Epithelial cell of proximal tubule (primary cell): ENCODE measurements around the gene ASIC3. TPM values are rescaled to one million over a fixed set of nuclear protein-coding genes. Genes with fewer than 3 reads are reported as not detected.

Experiments
- DNase-seq: peaks from one replicate; pipeline ENCODE4 v3.0.0-alpha.2; 2011; ENCODE audit warnings: low read depth
- H3K4me3 ChIP-seq: 2 replicates; pipeline ENCODE4 v1.5.1; 2011; ENCODE audit warnings: low read depth, mild to moderate bottlenecking, low read length
- total RNA-seq: library from RNA; depleted of rRNA; stranded (reverse); fragments of >200 nt; gene quantifications from 2 replicates; pipeline ENCODE4 v1.2.3, GENCODE V29; 2015
- TF ChIP-seq, protein P1 (sequence below): conservative IDR thresholded peaks from 2 replicates; pipeline ENCODE4 v1.5.1; 2012; ENCODE audit warnings: low read depth, mild to moderate bottlenecking, low read length

ASIC3 gene
- total RNA-seq, 1 donor from 2014 or later, result 2.5 TPM

DNA sequence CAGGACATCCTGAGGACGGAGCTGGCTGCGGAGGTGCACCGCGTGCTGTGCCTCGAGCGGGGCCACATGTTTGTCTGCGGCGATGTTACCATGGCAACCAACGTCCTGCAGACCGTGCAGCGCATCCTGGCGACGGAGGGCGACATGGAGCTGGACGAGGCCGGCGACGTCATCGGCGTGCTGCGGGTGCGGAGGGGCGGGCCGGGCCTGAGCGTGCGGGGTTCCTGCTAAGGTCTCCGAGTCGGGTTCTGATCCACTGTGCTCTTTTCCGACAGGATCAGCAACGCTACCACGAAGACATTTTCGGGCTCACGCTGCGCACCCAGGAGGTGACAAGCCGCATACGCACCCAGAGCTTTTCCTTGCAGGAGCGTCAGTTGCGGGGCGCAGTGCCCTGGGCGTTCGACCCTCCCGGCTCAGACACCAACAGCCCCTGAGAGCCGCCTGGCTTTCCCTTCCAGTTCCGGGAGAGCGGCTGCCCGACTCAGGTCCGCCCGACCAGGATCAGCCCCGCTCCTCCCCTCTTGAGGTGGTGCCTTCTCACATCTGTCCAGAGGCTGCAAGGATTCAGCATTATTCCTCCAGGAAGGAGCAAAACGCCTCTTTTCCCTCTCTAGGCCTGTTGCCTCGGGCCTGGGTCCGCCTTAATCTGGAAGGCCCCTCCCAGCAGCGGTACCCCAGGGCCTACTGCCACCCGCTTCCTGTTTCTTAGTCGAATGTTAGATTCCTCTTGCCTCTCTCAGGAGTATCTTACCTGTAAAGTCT lies 34.4 kb upstream of the ASIC3 start:
- H3K4me3 ChIP-seq, result peak overlapping the region; percentile 40
- no peak for DNase-seq
- TF ChIP-seq, protein P1, sequence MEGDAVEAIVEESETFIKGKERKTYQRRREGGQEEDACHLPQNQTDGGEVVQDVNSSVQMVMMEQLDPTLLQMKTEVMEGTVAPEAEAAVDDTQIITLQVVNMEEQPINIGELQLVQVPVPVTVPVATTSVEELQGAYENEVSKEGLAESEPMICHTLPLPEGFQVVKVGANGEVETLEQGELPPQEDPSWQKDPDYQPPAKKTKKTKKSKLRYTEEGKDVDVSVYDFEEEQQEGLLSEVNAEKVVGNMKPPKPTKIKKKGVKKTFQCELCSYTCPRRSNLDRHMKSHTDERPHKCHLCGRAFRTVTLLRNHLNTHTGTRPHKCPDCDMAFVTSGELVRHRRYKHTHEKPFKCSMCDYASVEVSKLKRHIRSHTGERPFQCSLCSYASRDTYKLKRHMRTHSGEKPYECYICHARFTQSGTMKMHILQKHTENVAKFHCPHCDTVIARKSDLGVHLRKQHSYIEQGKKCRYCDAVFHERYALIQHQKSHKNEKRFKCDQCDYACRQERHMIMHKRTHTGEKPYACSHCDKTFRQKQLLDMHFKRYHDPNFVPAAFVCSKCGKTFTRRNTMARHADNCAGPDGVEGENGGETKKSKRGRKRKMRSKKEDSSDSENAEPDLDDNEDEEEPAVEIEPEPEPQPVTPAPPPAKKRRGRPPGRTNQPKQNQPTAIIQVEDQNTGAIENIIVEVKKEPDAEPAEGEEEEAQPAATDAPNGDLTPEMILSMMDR, result no peak

DNA sequence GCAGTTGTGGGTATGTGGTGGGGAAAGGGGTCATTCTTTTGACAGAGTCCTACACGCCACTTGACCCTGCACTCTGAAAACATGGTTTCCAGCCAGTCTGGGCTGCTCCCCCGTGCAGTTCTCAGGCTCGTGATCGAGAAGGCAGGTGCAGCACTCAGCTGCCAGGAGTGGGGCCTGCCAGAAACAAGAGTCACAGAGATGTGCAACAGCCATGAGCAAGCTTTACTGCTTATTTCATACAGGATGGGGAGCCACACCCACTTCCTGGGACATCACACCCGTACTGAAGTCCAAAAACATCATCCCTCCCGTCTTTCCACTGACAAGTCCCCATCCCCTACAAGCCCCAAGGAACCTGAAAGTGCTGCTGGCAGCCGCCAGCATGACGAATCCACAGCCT lies 33.4 kb upstream of the ASIC3 start:
- TF ChIP-seq, protein P1, result no peak
- H3K4me3 ChIP-seq, result no peak overlapping the region
- DNase-seq, result no peak

DNA sequence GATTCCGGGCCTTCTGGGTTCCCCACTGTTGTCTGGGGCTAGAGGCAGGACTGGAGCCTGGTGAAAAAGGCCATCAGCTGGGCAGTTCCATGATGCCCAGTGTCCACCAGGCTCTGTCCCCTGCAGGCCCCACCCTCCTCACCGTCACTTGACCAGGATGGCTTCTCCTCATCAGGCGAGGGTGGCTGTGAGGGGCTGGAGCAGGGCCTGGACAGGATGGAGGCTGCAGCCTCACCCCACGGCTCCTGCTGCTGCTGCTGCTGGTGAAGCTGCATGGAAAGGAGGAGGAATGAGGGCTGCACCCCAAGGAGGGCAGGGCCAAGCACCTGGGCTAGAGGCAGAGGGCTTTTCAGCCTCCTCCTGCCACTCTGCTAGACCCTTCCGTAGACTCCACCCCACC lies 32.4 kb upstream of the ASIC3 start:
- TF ChIP-seq, protein P1, result no peak
- no peak for DNase-seq
- no peak overlapping the region for H3K4me3 ChIP-seq

DNA sequence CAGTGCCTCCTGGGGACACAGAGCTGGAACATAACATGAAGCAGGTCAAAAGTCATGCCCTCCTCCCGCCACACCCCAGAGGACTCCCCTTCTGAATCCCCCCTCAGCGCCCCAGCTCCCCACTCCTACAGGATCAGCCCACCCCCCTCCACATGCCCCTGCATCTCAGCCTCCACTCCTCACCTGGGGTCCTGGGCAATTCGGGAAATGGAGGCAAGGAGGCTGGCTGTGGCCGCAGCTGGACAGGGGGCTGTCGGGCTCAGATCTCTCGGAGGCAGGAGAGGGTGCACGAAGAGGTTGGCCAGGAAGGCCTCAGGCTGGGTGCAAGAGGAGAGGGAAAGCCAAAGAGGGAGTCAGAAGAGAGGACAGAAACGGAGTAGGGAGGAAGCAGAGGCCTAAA lies 31.8 kb upstream of the ASIC3 start:
- DNase-seq, result no peak
- TF ChIP-seq, protein P1, result no peak
- no peak overlapping the region for H3K4me3 ChIP-seq

DNA sequence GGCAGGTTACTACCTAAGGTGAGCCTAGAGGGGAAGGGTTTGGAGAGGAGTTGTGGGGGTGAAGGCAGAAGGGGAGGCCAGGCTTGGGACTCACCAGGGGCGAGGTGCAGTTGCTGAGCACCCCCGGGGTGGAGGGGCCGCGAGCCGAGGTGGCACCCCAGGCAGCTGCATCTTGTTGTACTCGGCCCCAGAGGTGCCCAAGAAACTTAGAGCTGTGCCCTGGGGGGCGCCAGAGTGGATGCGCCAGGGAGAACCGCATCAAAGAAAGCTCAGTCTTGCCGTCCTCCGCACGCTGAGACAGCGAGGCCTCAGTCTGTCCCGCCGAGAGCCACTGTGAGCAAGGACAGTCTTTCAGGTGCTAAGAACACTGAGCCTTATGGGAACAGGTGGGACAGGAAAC lies 31.4 kb upstream of the ASIC3 start:
- DNase-seq, result no peak
- no peak overlapping the region for H3K4me3 ChIP-seq
- TF ChIP-seq, protein P1, result no peak

DNA sequence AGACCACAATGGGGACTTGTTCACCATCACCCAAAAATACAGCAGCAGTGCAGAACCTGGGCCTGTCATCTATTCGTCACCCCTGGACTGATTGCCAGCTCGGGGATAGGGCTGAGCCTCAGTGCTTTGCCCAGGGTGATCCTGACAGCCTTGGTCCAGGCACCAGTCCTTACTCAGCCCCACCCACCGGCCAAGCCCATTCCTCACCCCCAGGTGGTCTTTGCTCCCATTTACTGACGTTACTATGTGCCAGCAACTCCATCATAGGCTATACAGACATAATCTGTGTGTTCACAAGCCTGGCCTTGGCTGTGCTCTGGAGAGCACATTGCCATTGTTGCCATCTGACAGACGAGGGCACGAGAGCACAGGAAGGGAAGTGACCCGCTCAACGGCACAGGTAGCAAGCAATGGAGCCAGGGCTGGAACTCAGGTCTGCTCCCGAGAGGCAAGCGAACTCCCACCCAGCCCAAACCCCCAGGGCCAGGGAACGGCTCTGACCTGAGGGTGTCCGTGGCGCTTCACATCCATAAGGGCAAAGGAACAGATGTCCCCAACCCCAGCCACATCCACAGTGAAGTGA lies 30.9 kb upstream of the ASIC3 start:
- DNase-seq, result no peak
- H3K4me3 ChIP-seq, result no peak overlapping the region
- TF ChIP-seq, protein P1, result no peak

DNA sequence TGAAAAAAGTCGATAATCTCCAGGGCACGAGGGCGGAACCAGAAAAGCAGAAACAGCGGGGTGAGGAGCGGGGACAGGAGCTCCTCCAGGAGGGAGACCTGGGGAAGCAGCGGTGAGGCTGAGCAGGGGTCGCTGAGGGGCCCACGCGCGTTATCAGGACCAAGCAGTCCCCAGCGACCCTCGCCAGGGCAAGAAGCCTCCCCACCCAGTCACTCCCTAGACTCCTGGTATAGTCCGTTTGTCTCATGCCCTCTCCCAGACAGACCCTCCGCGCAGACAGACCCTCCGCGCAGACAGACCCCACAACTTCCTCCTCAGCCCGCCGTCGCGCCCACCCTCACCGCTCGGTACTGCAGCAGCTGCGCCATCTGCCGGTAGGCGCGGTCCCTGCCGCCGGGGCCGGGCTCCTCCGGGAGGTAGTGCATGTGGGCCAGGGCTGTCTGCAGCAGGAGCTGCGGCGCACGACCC lies 30.3 kb upstream of the ASIC3 start:
- peak overlapping the region; percentile 31 for H3K4me3 ChIP-seq
- no peak for DNase-seq
- TF ChIP-seq, protein P1, result peak; percentile 89
